H9 (cell line): Measurements from ENCODE around the gene PRRX2. TPM values are rescaled to one million over a fixed set of nuclear protein-coding genes. Genes with fewer than 3 reads are reported as not detected.

Source experiments
- DNase-seq: peaks from one replicate; pipeline ENCODE4 v3.0.0-alpha.2; 2017
- H2AFZ ChIP-seq: one replicate; pipeline ENCODE4 v1.6.1; 2013; ENCODE audit warnings: mild to moderate bottlenecking, low read length, control low read depth, moderate library complexity
- H2AK5ac ChIP-seq: 2 replicates; pipeline ENCODE4 v1.6.1; 2013; ENCODE audit warnings: low read length, control low read depth, mixed read lengths; ENCODE audit not compliant: insufficient read length
- H2BK120ac ChIP-seq: one replicate; pipeline ENCODE4 v1.6.1; 2013; ENCODE audit warnings: low read depth, mild to moderate bottlenecking, low read length, control low read depth, inconsistent platforms; ENCODE audit not compliant: poor library complexity, severe bottlenecking
- H2BK12ac ChIP-seq: 2 replicates; pipeline ENCODE4 v1.6.1; 2013; ENCODE audit warnings: low read length, control low read depth, mixed read lengths, low read depth; ENCODE audit not compliant: insufficient read length
- H2BK15ac ChIP-seq: 2 replicates; pipeline ENCODE4 v1.6.1; 2013; ENCODE audit warnings: low read depth, low read length, control low read depth
- H2BK20ac ChIP-seq: one replicate; pipeline ENCODE4 v1.6.1; 2013; ENCODE audit warnings: low read depth, mild to moderate bottlenecking, low read length, control low read depth, inconsistent platforms; ENCODE audit not compliant: poor library complexity, severe bottlenecking
- H2BK5ac ChIP-seq: 2 replicates; pipeline ENCODE4 v1.6.1; 2013; ENCODE audit warnings: low read length, control low read depth, mixed read lengths; ENCODE audit not compliant: insufficient read length
- H3K14ac ChIP-seq: 2 replicates; pipeline ENCODE4 v1.6.1; 2013; ENCODE audit warnings: low read length, control low read depth; ENCODE audit not compliant: insufficient read depth
- H3K18ac ChIP-seq: 2 replicates; pipeline ENCODE4 v1.6.1; 2013; ENCODE audit warnings: low read depth, mild to moderate bottlenecking, mixed read lengths, low read length, control low read depth; ENCODE audit not compliant: insufficient read length
- H3K23ac ChIP-seq: 2 replicates; pipeline ENCODE4 v1.6.1; 2013; ENCODE audit warnings: low read length, control low read depth, mixed read lengths, low read depth; ENCODE audit not compliant: insufficient read length
- H3K23me2 ChIP-seq: 2 replicates; pipeline ENCODE4 v1.6.1; 2013; ENCODE audit warnings: low read depth, mild to moderate bottlenecking, mixed read lengths, low read length, control low read depth; ENCODE audit not compliant: insufficient read length, poor library complexity, severe bottlenecking
- H3K27ac ChIP-seq: 2 replicates; pipeline ENCODE4 v1.5.1; 2013; ENCODE audit warnings: low read length, control low read depth, mixed read lengths, low read depth; ENCODE audit not compliant: insufficient read length
- H3K27me3 ChIP-seq: 2 replicates; pipeline ENCODE4 v1.6.1; 2013; ENCODE audit warnings: low read length, control low read depth, inconsistent platforms; ENCODE audit not compliant: insufficient read depth
- H3K4ac ChIP-seq: 2 replicates; pipeline ENCODE4 v1.6.1; 2013; ENCODE audit warnings: low read depth, mild to moderate bottlenecking, control low read depth, inconsistent platforms, low read length, moderate library complexity
- H3K4me1 ChIP-seq: 2 replicates; pipeline ENCODE4 v1.6.1; 2013; ENCODE audit warnings: low read length, control low read depth, inconsistent platforms; ENCODE audit not compliant: insufficient read depth
- H3K4me2 ChIP-seq: 2 replicates; pipeline ENCODE4 v1.6.1; 2013; ENCODE audit warnings: low read length, control low read depth, mixed read lengths; ENCODE audit not compliant: insufficient read length, insufficient read depth
- H3K56ac ChIP-seq: 2 replicates; pipeline ENCODE4 v1.6.1; 2013; ENCODE audit warnings: low read depth, mild to moderate bottlenecking, mixed read lengths, low read length, control low read depth; ENCODE audit not compliant: insufficient read length
- H3K79me1 ChIP-seq: 2 replicates; pipeline ENCODE4 v1.6.1; 2013; ENCODE audit warnings: low read depth, mild to moderate bottlenecking, moderate library complexity, low read length, control low read depth, inconsistent platforms; ENCODE audit not compliant: insufficient read depth, poor library complexity, severe bottlenecking
- H3K79me2 ChIP-seq: 2 replicates; pipeline ENCODE4 v1.6.1; 2013; ENCODE audit warnings: low read length, control low read depth, inconsistent platforms; ENCODE audit not compliant: insufficient read depth
- H3K9ac ChIP-seq: 2 replicates; pipeline ENCODE4 v1.6.1; 2013; ENCODE audit warnings: low read length, control low read depth, mixed read lengths; ENCODE audit not compliant: insufficient read length; ENCODE audit errors: extremely low read depth
- H3K9me3 ChIP-seq: one replicate; pipeline ENCODE4 v1.6.1; 2013; ENCODE audit warnings: low read depth, low read length, inconsistent platforms; ENCODE audit not compliant: control insufficient read depth
- H3T11ph ChIP-seq: one replicate; pipeline ENCODE4 v1.6.1; 2013; ENCODE audit warnings: mild to moderate bottlenecking, low read length, control low read depth, inconsistent platforms
- H4K20me1 ChIP-seq: one replicate; pipeline ENCODE4 v1.6.1; 2013; ENCODE audit not compliant: control insufficient read depth, insufficient read length, insufficient read depth
- H4K5ac ChIP-seq: 2 replicates; pipeline ENCODE4 v1.6.1; 2013; ENCODE audit warnings: low read depth, mild to moderate bottlenecking, mixed read lengths, low read length, control low read depth; ENCODE audit not compliant: insufficient read length
- H4K8ac ChIP-seq: replicated peaks from 2 replicates; pipeline ENCODE4 v1.6.1; 2013; ENCODE audit warnings: low read length, control low read depth, mixed read lengths, low read depth; ENCODE audit not compliant: insufficient read length
- H4K91ac ChIP-seq: 2 replicates; pipeline ENCODE4 v1.6.1; 2013; ENCODE audit warnings: low read depth, mild to moderate bottlenecking, moderate library complexity, mixed read lengths, low read length, control low read depth; ENCODE audit not compliant: insufficient read length
- H3K27ac Mint-ChIP-seq, 3 experiments: 2 replicates in 2 of 3; 3 replicates in 1 of 3; pipeline ENCODE4 v1.8.0; 2020 to 2021; ENCODE audit warnings: mixed read lengths in 3 of 3, mild to moderate bottlenecking in 1 of 3, moderate library complexity in 1 of 3
- H3K27me3 Mint-ChIP-seq: 2 replicates; pipeline ENCODE4 v1.8.0; 2021; ENCODE audit warnings: low read depth, mild to moderate bottlenecking, moderate library complexity, mixed read lengths
- H3K36me3 Mint-ChIP-seq, 3 experiments: 2 replicates in 2 of 3; 3 replicates in 1 of 3; pipeline ENCODE4 v1.8.0; 2020 to 2021; ENCODE audit warnings: low read depth in 3 of 3, mixed read lengths in 3 of 3; ENCODE audit not compliant: insufficient read depth in 1 of 3
- H3K4me1 Mint-ChIP-seq, 2 experiments: 2 replicates each; pipeline ENCODE4 v1.8.0; 2020; ENCODE audit warnings: mixed read lengths in 2 of 2
- H3K4me3 Mint-ChIP-seq, 2 experiments: 2 replicates in 1 of 2; 3 replicates in 1 of 2; pipeline ENCODE4 v1.8.0; 2020 to 2021; ENCODE audit warnings: mild to moderate bottlenecking in 2 of 2, mixed read lengths in 2 of 2, moderate library complexity in 1 of 2
- H3K9me3 Mint-ChIP-seq, 2 experiments: 2 replicates in 1 of 2; 3 replicates in 1 of 2; pipeline ENCODE4 v1.8.0; 2020; ENCODE audit warnings: mild to moderate bottlenecking in 2 of 2, mixed read lengths in 2 of 2, moderate library complexity in 1 of 2
- WGBS: extraction: QIAGEN DNeasy Blood & Tissue Kit; methylation state at CpG from one replicate; pipeline ENCODE4 v1.1.7; 2013; ENCODE audit warnings: missing lambda C conversion rate, low lambda C conversion rate, mixed read lengths; ENCODE audit not compliant: insufficient read length; ENCODE audit errors: extremely low coverage; 5-methylcytosine and 5-hydroxymethylcytosine counted together
- total RNA-seq: library from RNA; stranded (reverse); gene quantifications from 2 replicates; pipeline ENCODE4 v1.2.1, GENCODE V29; 2021
- TF ChIP-seq, protein P1 (sequence below): fragments of 200-600 bp; sonication (generic); conservative IDR thresholded peaks from 3 replicates; pipeline ENCODE4 v1.8.0; 2021; ENCODE audit warnings: antibody characterized with exemption, mild to moderate bottlenecking

PRRX2 gene
- total RNA-seq, 1 experiment from 2014 or later = 3.9 TPM

DNA sequence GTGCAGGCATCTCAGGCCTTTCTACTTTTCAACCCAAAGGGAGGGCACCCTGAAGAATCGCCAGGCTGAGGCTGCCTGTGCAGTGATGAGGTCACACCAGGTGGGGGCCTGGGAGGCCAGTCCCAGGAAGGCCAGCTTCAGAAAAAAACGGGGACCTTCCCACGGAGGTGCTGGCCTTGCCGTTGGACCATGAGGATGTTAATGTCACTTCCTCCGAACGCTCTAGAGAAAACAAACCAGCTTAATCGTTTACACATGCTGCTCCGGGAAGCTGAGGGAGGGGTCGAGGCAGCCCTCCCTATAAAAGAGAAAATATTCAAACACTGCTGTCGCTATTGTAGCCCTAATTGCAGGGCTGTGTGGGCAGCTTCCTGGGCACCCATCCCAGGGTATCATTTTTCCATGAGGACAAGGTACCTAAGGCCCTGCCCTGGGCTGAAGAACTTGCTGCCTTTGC lies 60.4 kb downstream of the PRRX2 start:
- Histone ChIP-seq H3K4me1 (no peaks in the 10 kb centered on the region), H3K9ac (no peak overlapping the region), H3K27ac (no peak overlapping the region), H3K79me1 (no peaks in the 10 kb centered on the region), H3K23me2 (no peaks in the 10 kb centered on the region), H4K20me1 (peaks cover 1% of the 10 kb centered on the region), H3T11ph (no peak overlapping the region), H3K4ac (no peak overlapping the region), H3K23ac (no peak overlapping the region), H4K8ac (no peak overlapping the region), H3K4me2 (no peak overlapping the region), H2BK120ac (no peak overlapping the region), H3K27me3 (no peaks in the 10 kb centered on the region), H2BK15ac (no peak overlapping the region), H4K91ac (no peak overlapping the region), H2BK12ac (no peak overlapping the region), H3K56ac (no peak overlapping the region), H2AK5ac (no peak overlapping the region), H3K9me3 (no peaks in the 10 kb centered on the region), H3K18ac (no peak overlapping the region), H3K79me2 (no peaks in the 10 kb centered on the region), H2AFZ (no peak overlapping the region), H2BK20ac (no peak overlapping the region), H3K14ac (no peak overlapping the region), H2BK5ac (no peak overlapping the region), H4K5ac (no peak overlapping the region)
- Mint-ChIP-seq H3K27me3 (peaks cover 2% of the 10 kb centered on the region; the same call in 1 of the 2 replicates), H3K9me3 (no peaks in the 10 kb centered on the region), H3K4me3 (no peak overlapping the region), H3K27ac (no peak overlapping the region; a peak in 1 of 7 replicates), H3K4me1 (peaks cover 5 to 17% of the 10 kb centered on the region in 2 experiments), H3K36me3 (no peaks in the 10 kb centered on the region)
- no CpG with 5 or more reads among the region's 10 CpGs for WGBS
- DNase-seq = no peak
- TF ChIP-seq, protein P1, sequence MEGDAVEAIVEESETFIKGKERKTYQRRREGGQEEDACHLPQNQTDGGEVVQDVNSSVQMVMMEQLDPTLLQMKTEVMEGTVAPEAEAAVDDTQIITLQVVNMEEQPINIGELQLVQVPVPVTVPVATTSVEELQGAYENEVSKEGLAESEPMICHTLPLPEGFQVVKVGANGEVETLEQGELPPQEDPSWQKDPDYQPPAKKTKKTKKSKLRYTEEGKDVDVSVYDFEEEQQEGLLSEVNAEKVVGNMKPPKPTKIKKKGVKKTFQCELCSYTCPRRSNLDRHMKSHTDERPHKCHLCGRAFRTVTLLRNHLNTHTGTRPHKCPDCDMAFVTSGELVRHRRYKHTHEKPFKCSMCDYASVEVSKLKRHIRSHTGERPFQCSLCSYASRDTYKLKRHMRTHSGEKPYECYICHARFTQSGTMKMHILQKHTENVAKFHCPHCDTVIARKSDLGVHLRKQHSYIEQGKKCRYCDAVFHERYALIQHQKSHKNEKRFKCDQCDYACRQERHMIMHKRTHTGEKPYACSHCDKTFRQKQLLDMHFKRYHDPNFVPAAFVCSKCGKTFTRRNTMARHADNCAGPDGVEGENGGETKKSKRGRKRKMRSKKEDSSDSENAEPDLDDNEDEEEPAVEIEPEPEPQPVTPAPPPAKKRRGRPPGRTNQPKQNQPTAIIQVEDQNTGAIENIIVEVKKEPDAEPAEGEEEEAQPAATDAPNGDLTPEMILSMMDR = no peak
